Stimulated activated CD8-positive, alpha-beta memory T cell treated with anti-CD3 and anti-CD28 coated beads, Interleukin-4, amount 100 ng/mL, for 4 hours (primary cell): Measurements from ENCODE around the gene PRR23E.

ENCODE experiments used
- DNase-seq, 2 donors: peaks; one replicate each; pipeline ENCODE4 v3.0.0-alpha.2; 2020; ENCODE audit warnings: low read depth in 2 of 2, low spot score in 1 of 2

Gene PRR23E

DNA sequence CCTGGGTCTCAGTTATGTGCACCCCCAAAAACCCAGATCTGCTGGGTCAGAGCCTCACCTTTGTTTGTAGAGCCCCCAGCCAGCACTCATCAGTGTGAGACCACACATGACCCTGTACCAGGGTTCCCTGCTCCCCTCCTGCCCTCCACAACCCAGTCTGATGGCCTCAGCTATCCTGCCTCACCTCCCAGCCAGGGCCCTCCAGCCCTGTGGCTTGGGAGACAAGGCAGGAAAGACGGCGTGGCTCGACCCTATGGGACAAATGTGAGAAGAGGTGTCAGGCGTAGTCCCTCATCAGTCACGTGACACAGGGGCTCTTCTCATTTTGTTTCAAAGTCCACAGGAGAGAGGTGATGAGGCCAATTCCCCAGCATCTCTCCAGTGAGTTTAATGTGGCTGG, 28.3 kb upstream of the PRR23E start:
- DNase-seq: no peak

DNA sequence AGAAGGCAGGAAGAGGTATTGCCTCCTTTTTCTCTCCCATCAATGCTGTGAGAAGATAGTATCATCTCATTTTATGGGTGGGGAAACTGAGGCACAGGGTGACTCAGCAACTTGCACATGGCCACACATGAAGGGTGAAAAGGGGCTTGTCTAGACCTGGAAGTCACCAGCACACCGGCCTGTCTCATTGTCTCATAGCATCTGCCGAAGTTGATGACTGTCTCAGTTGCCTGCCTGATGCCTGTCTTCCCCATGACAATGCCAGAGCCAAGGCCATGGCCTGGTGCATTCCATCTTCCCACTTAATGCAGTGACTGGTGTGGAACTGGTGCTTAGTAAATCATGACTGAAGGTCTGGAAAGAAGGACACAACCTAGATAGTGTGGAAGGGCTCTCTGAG, 27.9 kb upstream of the PRR23E start:
- no peak for DNase-seq

DNA sequence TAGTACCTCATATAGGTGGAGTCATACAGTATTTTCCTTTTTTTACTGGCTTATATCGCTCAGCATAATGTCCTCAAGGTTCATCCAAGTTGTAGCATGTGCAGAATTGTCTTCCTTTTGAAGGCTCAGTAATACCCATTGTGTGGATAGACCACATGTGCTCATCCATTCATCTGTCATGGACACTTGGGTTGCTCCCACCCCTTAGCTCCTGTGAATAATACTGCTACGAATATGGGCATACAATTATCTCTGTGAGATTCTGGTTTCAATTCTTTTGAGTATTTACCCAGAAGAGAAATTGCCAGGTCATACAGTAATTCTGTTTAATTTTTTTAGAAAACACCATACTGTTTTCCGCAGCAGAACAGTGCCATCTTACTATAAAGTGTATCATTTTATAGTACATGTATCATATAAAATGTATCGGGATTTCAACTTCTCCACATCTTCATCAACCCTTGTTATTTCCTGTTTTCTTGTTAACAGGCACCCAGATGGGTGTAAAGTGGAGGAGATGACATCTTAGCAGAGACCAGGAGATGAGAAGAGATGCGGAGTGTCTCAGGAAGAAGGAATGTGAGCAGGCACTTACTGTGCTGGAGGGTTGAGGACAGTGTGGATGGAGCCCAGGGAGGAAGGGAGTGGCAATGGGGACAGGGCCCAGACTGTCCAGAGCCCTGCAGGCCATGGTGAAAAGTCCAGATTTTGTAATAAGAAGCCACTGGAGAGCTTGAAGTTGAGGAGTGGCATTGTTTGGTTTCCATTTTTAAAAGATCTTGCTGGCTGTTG, 27.0 kb upstream of the PRR23E start:
- no peak for DNase-seq

DNA sequence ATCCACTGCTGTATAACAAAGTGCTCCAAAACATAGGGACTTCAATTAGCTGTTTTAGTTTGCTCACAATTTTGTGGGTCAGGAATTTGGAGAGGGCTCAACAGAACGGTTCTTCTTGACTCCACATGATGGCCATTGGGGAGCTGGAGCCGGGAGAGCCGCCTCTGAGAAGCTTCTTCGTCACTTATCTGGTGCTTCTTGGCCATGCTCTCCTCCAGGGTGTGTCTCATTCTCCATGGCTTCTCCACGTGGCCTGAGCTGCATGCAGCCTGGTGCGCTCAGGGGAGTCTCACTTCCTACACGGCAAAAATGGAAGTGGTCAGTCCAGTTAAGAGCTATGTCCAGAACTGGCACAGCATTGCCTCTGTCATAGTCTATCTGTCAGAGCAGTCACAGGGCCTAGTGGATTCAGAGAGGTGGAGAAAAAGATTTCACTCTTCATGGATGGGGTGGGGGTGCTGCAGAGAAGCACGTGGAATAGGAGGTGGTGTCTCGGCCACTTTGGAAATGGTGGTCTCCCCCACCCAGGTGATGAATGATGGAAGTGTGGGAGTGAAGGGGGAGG, 26.3 kb upstream of the PRR23E start:
- no peak for DNase-seq

DNA sequence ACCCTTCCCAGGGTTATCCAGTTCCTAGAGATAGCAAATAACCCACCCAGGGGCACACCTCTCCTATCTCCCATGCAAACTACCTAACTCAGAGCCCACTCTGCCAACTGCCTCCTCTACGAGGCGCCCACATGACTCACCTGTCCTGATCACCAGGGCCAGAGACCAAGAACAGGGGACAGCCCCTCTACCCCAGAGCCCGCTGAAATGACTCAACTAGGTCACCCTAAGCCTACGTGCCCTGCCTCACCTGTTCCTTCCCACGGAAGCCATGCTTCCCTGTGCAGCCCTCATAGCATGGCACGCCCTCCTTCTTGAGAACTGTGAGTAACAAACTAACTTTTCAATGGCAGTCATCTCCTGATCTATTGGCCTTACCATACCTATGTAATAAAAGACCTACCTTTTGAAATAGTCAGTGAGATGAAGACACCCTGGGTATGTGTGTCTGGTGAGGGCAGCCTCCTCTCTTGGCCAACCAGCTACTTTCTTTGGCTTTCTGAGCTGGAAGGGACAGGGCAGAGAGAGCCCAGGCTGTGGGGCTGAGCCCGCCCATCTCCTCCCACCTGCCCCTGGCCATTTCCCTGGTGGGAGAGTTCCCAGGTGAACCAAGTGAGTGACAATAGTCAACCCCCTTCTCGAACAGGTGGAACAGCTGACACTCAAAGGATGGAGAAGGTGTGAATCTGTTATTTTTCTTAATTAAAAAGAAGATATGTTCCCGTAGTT, 25.5 kb upstream of the PRR23E start:
- DNase-seq: no peak

DNA sequence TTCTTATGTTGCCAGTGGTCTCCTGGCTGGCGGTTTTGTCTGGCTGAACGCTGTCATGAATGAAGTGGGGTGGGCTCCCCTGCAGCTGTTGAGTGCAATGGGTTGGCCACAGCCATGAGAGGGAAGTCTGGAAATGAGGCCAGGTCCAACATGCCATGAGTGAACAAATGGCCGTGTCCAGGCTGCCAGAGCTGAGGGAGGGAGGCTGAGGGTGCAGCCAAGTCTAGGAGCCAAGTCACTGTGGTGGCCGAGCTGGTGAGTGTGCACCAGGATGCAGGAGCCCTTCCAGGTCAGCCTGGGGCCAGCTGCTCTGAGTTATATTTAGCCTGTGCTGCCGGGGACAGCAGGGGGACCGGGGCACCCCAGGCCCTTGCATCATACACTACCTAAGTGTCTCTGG, 24.7 kb upstream of the PRR23E start:
- no peak for DNase-seq

DNA sequence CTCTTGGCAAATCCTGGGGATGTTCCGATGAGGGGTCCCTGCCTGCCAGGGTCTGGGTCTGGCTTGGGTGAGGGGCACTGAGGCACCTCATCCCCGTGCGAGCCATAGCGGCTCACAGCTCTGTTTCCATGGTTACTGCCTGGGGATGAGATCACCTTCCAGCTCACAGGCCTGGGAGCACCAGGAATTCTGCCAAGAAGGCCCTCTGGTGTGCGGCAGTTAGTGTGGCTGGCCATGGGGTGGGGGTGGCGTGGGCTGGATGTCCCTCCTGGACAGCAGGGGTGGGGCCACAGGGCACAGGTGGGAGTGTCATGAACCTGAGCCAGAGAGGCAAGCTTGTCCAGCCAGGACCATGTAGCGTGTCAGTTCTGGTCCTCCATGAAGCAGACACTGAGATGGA, 22.1 kb upstream of the PRR23E start:
- no peak for DNase-seq

DNA sequence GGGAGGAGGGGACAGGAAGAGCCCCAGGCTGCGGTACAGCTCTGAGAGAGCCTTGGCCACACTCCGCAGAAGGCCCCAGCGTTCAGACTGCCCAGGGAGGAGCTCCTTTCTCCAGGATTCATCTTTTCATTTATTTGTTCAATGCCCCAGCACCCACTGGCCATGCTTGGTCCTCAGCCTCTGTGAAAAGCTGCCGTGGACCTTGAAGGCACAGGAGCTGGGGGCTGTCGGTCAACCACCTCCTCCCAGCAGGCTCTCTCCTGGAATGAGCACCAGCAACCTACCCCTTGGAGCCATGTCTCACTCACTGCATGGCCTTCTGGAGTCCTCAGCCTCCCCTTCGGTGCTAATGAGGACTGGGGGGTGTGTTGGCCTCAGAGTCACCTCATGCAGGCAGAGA, 21.6 kb upstream of the PRR23E start:
- DNase-seq: no peak

DNA sequence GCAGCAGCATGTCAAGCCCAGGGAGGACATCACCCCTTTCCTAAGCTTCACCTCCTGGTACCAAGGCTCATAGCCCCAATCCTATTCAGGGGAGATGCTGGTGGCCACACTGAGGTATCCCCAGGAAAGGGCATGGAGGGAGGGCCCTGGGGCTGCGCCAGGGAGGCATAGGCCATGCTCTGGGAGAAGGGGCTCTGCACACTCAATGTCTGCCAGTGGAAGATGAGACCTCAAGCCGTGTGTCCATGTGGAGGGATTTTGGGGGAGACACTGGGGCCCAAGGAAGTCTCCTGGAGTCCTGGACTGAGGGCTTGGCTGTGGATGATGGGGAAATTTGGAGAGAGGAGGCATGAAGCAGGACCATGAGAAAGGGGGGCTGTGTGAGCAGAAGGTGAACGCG, 21.2 kb upstream of the PRR23E start:
- no peak for DNase-seq

DNA sequence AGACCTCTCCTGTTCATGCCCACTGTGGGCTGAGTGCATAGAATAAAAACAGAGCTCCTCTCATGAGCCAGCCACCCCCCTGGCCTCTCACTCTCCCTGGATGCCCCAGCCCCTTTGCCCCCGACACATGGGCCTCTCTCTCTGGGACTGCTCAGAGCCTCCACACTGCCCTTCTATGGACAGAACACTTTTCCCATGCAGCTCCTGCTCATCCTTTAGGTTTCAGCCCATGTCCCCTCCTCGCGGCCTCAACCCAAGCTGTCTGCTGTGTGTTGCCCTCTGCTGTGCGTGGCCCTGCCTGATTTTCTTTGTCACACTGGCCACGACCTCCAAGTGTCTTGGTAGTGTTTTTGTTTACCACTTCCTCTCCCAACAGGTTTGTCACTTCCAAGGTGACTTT, 20.7 kb upstream of the PRR23E start:
- no peak for DNase-seq

DNA sequence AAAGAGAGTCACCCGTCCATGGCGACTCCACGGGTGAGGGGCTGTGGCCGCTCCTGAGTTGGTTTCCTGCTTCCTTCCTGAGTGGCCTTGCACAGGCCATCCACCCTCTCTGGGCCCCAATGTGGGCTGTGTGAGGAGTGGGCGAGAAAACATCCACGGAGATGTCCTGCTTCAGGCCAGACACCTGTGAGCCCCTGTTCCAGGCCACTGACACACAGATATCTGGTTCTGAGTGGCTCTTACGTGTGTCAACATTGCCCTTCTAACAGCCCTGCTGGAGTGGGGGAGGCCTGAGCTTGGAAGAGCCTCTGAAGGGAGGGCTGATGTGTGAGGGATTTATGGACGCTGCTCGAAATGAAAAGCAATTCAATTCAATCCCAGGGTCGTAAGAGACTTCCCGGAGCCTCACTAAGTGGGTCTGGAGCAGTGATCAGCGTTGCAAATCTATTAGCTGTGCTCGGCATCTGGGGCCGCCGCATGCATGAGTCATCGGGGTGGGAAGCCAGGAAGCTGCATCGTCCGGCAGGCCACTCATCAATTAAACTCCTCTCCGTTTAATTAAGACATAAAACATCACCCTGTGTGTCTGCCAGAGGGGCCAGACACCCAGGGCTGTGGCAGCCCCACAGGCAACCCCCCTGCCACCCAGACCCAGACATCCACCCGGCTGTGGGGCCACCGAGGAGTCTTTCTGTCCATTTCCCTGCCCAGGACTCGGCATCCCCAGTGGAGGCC, 20.0 kb upstream of the PRR23E start:
- DNase-seq: no peak

DNA sequence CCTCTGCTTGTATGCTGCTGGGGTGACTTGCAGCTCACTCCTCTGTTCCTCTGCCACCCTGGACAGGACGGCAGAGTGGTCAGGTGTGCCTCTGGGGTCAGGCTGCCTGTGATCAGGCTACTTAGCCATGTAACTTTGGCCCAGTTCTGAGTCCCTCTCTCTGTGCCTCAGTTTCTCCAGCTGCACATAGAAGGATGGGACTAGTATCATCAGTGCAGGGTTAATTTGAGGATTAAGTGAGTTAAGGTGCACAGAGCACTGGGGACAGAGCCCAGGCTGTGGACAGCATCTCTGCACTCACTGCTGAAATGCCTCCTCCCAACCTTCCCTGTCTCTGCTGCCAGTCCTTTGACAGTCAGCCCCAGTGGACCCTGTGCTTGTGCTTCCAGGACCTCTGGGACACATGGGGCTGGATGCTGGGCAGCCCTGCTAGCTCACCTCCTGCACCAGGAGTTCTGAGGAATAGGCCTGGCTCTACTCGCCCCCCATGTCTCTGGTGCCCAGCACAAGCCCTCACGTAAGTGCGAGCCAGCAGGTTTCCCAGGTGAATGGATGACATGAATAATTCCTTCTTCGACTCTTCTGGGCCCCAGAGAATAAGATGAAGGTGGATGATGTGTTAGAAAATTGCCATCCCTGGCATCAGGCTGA, 19.3 kb upstream of the PRR23E start:
- DNase-seq: no peak

DNA sequence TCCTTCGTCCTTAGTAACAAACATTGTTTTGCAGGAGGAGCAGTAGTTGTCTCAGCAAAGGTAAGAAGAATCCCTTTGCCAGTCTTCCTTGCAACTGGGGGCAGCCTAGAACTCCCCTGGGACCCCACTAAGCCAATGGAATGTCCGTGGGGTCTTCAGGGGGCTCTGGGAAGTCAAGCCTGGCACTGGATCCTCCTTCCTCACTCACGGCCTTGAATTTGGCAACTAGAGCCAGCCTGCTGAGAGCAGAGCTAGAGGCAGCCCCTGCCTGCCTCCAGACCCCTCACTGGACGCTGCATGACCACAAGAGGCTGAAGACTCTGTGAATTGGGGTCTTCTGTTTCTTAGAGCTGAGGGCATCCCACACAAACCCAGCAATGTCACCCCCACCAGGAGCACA, 18.6 kb upstream of the PRR23E start:
- no peak for DNase-seq

DNA sequence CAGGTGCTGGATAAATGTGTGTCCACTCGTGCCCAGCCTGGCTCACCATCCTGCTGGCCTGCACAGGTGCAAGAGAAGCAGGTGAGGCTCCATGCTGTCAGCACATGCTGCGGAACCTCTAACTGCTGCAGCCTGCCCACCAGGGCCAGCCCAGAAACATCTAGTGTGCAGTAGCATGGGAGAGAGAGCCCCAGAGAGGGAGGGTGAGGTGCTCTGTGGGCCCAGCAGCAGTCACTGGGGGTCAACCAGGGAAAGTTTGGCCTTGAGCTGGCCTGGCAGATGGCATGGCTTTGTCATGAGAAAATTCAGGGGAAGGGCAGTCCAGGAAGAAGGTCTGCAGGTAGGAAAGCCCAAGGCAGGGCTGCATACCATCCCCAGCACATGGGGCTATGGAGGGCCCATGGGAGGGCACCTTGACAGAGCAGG, 18.2 kb upstream of the PRR23E start:
- DNase-seq: no peak

DNA sequence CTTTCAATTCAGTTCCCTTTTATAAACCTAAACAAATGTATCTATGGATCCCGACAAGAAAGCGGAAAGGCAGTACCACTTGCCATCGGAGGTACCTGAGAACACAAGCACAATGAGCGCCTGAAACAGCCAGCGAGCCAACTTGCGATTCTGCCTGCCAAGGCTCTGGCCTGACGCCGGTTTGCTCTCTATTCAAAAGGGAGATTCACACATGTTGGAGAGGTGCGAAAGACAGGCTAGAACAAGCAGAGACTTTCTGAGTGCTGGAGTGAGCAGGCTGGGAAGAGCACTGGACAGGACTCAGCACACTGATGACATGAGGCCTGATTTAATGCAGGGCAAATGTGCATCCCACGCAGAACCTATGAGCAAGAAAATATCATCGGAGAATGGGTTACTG, 17.7 kb upstream of the PRR23E start:
- no peak for DNase-seq

DNA sequence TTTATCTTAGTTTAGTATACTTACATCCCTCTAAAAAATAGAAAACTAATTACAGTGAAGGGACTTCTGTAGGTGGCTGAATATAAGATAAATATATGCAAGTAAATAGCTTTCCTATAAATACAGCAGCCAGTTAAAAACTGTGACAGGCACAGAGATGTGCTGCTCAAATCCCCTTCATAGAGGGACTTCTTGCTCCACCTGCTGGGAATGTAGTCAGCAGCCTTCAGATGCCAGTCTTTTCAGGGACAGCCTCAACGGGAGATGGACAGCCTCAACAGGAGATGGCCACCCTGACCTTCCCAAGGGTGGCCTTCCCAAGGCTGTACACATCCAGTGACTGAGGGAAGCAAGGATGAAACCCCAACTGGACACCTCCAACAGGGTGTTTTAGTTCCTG, 15.7 kb upstream of the PRR23E start:
- DNase-seq: no peak

DNA sequence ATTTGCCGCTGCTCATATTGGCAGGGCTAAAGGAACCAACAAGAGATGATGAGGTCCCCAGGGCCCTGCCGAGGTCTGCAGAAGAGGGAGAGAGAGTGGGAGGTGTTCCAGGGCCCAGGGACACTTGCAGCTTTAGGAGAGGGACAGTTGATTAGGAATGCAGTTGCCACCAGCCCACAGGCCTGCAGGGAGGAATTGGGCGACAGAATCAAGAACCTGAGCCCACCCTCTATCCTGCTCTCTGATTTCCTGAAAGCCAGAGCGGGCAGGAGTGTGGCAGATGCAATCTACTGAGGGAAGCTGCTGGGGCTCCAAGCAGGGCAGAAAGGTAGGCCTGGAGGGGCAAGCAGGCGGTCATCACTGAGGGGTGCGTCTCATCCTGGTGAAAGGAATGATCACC, 12.1 kb upstream of the PRR23E start:
- no peak for DNase-seq

DNA sequence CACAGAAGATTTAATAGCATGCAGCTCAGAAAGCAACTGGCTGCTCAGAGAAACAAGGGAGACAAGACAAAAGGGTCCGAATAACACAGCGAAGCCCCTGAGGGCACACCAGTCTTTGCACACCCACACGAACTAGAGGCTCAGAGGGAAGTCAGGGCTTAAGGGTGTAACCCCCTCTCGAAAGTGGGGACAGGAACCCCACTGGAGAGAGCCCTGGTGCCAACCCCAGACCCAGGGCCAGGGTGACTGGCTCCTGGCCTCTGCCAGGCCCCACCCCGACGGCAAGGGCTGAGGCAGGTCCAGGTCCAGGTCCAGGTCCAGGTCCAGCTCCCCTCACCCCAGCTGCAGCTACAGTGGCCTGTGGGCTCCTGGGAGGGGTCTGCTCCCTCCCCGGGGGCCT, 10.5 kb upstream of the PRR23E start:
- no peak for DNase-seq

DNA sequence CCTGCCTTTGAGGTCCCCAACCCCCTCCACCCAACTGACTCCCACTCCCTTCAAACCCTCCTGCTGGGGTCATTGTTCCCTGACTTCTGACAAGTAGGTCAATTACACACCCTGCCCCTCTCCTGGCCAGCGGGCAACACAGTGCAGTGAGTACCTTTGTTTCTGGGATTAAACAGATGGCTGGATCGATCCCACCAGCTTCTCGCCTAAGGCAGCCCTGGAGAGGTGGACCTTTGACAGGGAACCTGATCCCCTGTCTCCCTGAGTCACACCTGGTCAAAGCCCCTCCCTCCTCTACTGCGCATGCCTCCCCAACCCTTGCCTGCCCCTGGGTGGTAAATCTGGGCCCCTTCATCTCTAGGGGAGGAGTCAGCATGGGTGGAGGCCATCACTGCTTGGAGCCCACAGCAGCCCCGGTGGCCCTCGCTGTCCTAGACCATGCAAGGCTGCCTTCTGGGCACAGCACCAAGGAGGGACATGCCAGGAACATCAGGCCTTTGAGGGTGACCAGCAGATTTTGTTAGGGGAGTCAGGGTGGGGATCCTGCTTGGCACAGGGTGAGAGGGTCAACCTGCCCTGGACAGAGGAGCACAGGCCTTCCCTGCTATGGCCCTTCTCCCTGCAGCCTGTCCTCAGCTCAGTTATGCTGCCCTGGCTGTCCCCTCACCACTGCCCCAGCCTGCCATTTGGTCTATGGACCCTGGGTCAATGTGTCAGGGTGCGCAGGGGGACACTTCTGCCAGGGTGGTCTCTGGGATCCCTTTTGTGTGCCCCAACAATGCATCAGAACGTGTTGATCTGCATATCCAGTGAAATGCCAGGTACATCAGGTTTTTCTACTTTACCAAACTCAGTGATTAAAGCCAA, 9.8 kb upstream of the PRR23E start:
- DNase-seq: no peak
